GM12873 (cell line): ENCODE results near the gene ANXA10.
A peak's percentile ranks its signal among the peaks of the same experiment; 100 is the strongest.

Source experiments
- TF ChIP-seq, protein P1 (sequence below): IDR thresholded peaks from 2 replicates; pipeline ENCODE4 v1.5.1; 2012; ENCODE audit warnings: low read depth, mild to moderate bottlenecking, moderate library complexity, low read length, control low read depth; ENCODE audit not compliant: insufficient read depth; ENCODE audit errors: missing control alignments

Gene ANXA10

DNA sequence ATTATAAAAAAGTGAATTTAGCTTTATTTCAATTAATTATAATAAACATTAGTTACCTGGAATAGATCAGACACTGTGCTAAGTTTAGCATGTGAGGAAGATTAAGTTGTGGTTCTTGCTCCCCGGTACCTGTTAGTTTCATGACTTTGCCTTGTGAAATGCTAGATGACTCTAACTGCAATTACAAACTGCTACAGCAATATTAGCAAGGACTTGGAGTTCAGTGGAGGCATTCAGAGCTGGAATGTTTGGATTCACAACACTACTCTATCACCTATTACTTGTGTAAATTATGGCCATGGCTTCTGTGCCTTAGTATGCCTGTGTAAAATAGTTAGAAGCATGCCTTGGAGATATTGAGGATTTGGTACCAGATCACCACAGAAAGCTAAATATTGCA, 21.4 kb upstream of the ANXA10 start:
- TF ChIP-seq, protein P1, sequence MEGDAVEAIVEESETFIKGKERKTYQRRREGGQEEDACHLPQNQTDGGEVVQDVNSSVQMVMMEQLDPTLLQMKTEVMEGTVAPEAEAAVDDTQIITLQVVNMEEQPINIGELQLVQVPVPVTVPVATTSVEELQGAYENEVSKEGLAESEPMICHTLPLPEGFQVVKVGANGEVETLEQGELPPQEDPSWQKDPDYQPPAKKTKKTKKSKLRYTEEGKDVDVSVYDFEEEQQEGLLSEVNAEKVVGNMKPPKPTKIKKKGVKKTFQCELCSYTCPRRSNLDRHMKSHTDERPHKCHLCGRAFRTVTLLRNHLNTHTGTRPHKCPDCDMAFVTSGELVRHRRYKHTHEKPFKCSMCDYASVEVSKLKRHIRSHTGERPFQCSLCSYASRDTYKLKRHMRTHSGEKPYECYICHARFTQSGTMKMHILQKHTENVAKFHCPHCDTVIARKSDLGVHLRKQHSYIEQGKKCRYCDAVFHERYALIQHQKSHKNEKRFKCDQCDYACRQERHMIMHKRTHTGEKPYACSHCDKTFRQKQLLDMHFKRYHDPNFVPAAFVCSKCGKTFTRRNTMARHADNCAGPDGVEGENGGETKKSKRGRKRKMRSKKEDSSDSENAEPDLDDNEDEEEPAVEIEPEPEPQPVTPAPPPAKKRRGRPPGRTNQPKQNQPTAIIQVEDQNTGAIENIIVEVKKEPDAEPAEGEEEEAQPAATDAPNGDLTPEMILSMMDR = no peak

DNA sequence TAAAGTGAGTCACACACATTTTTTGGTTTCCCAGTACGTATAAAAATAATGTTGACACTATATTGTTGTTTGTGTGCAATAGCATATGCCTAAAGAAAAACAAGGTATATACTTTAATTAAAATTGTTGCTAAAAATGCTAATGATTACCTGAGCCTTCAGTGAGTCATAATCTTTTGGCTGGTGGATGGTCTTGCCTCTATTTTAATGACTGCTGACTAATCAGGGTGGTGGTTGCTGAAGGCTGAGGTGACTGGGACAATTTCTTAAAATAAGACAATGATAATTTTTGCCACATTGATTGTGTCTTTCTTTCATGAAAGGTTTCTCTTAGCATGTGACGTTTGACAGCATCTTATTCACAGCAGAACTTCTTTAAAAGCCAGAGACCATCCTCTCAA, 21.0 kb upstream of the ANXA10 start:
- TF ChIP-seq, protein P1 = no peak

DNA sequence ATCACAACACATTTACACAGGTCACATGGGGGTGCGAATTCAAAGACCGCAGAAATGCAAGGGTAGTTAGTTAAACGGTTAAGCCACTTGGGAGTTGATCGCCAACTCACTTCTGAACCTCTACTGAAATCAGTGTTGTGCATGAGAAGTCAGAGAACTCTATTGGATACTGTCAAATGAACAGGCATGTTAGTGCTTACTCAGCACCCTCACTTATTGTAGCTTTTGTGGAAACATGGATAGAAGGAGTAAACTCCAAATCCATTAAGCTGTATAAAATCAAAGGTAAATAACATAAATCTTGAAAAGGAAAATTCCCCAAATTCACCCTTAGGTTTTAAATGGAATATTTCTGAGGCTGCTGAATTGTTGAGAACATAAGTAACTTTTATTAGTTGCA, 17.5 kb upstream of the ANXA10 start:
- TF ChIP-seq, protein P1 = no peak

DNA sequence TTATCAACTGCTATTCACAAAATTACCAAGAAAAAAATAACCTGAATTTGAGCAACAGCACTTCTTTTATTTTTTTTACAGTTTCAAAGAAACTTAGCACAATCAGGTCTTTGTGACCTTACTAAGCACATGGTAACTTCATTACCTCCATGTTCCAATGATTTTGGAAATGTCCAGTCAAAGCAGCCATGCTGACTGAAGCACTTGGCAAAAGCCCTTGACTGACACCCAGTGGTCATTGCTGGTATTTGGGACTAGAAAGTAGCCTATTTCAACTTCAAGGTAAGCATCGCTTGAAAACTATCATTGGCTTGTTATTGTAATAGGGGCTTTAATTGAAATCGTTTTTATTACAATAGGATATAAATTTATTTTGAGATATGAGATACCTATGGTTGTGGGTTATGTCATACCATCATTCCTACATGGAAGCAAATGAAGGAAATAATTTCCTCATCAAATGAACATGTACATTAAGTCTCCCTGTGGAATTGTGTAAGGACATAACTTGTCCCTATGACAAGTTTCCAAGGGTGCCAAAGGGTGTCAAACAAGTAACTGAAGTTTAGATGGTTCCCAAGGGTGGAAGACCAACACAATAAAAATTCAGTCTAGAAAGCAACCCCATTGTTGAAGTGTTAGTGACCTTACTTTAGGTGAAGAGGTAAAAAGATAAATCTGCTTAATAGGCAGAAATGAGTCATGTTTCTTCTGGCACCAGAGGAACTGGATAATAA, 15.2 kb upstream of the ANXA10 start:
- TF ChIP-seq, protein P1 = peak; percentile 90

DNA sequence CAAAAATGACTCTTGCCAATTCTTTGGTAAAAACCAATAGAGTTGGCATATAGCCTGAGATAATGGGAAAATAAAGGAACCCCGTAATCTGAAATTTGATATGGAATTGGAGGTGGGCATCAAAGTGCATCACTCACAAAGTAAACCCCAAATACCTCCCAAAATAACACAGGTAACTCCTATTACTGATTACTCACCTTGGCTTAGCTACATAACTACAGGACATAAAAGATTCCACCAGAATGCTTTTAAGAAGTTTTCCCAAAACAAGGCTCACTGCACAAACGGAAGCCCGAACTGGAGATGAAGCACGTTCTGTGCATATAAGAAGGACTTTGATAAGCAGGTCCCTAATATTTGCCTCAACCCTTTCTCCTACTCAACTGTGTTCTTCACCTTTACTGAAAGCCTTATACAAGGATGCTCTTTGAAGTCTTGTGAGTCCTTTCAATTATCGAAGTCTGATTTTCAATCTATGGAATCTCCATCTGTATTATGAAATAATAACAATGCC, 14.6 kb upstream of the ANXA10 start:
- TF ChIP-seq, protein P1 = no peak

DNA sequence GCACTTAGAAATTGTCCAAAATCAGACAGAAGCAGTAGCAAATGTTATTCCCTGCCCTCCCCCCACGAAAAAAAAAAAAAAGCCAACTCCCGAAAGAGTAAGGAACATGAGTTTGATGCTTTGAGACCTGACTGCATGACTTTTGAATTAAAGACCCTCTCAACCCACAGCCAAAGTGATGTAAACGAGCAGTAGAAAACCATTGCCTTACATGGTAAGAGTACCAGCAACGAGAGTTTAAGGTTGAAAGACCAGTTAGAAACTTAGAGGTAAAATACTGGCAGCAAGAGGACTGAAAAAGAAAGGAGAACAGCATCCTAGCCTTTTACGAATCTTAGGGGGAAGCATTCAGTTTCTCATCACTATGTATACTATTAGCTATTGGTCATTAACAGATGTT, 10.0 kb upstream of the ANXA10 start:
- TF ChIP-seq, protein P1 = no peak

DNA sequence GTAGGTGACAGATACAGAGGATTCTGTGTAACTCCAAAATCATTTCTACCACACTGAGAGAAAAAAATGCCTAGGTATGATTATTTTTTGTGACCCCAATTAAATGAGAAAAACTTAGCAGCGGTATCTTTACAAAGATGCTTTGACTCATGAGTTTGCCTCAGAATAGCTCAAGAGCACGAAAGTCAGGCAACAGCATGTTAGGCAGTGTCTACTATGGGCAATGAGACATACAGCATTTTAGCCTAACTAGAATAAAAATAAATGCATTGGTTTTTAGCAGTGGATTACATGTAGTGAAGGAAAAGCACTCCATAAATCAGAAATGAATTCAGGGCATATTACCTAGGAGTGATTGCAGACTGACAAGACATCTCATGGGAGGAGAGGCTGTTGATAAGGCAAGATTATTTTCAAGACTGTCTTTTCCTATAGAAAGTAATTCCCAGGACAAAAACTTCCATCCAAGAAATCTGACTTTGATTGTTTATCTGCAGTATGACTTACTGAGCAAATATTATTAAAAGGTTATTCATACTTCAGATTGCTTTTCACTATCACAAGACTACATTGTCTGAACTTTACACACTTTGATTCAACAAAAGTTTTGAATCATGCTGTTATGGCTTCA, 3.6 kb downstream of the ANXA10 start:
- TF ChIP-seq, protein P1 = no peak
